Thyroid gland (tissue), 4 donors: ENCODE measurements around the gene FOXA3.

Experiments used
- POLR2A ChIP-seq, 2 donors: fragments of 450-650 bp; IDR thresholded peaks; one replicate each; pipeline ENCODE4 v1.6.1; 2017; ENCODE audit warnings: antibody characterized with exemption in 2 of 2, mild to moderate bottlenecking in 2 of 2, moderate library complexity in 1 of 2
- TF ChIP-seq, protein P1 (sequence below), 6 experiments: fragments of 200-600 bp in 3 of 6; fragments of 450-650 bp in 3 of 6; sonication (generic) in 3 of 6; IDR thresholded peaks; one replicate each; pipeline ENCODE4 v1.5.1; 2016 to 2019; ENCODE audit warnings: antibody characterized with exemption in 6 of 6, mild to moderate bottlenecking in 2 of 6, inconsistent platforms in 1 of 6, moderate library complexity in 1 of 6

DNA sequence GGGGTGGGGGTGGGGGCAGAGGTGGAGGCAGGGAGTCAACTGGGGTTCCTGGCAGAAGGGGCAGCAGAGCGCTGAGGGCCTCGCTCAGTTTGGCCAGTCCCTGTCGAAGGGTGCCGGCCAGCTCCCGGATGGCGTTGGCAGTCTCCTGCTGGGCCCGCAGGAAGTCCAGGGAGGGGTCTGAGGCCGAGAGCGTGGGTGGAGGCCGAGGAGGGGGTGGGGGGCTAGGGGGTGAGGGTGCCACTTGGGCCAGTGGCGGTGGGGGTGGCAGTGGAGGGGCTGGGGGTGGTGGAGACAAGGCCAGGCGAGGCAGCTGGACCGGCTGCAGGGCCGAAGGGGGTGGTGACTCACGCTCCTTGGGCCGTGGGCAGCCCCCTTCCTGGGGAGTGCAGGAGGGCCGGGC, 26.8 kb downstream of the FOXA3 start:
- TF ChIP-seq, protein P1, sequence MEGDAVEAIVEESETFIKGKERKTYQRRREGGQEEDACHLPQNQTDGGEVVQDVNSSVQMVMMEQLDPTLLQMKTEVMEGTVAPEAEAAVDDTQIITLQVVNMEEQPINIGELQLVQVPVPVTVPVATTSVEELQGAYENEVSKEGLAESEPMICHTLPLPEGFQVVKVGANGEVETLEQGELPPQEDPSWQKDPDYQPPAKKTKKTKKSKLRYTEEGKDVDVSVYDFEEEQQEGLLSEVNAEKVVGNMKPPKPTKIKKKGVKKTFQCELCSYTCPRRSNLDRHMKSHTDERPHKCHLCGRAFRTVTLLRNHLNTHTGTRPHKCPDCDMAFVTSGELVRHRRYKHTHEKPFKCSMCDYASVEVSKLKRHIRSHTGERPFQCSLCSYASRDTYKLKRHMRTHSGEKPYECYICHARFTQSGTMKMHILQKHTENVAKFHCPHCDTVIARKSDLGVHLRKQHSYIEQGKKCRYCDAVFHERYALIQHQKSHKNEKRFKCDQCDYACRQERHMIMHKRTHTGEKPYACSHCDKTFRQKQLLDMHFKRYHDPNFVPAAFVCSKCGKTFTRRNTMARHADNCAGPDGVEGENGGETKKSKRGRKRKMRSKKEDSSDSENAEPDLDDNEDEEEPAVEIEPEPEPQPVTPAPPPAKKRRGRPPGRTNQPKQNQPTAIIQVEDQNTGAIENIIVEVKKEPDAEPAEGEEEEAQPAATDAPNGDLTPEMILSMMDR (IDR thresholded peaks at IDR 0.05): no peak
- no peak for TF ChIP-seq POLR2A (IDR thresholded peaks at IDR 0.05)
